OCI-LY7 (cell line): ENCODE results near the gene PPBP. TPM values are rescaled to one million over a fixed set of nuclear protein-coding genes. Genes with fewer than 3 reads are reported as not detected.

Experiments used
- BruUV-seq: library from RNA; stranded (reverse); fragments of 400-500 nt; replicated peaks from 2 replicates; lab custom pipeline; 2021; lab: Mats Ljungman, UMichigan
- CTCF ChIA-PET: fragments of 300-600 bp; sonication (Branson Sonifier 250); formaldehyde crosslinking; loops from one replicate; lab custom pipeline; 2022; ENCODE audit warnings: antibody characterized with exemption; ENCODE audit not compliant: unreplicated experiment; lab: Charles Lee
- POLR2A ChIA-PET: fragments of 300-600 bp; sonication (Branson Sonifier 250); formaldehyde crosslinking; loops from one replicate; lab custom pipeline; 2022; ENCODE audit warnings: antibody characterized with exemption; lab: Charles Lee
- DNase-seq: peaks from one replicate; pipeline ENCODE4 v3.0.0-alpha.2; 2015; ENCODE audit warnings: low spot score
- H2AFZ ChIP-seq: fragments of 200-600 bp; sonication (generic), shearing (Covaris generic); 2 replicates; pipeline ENCODE4 v1.6.1; 2014; ENCODE audit warnings: mild to moderate bottlenecking, antibody characterized with exemption, low read length, moderate library complexity
- H3K27ac ChIP-seq: fragments of 200-600 bp; sonication (generic); 2 replicates; pipeline ENCODE4 v1.5.1; 2014; ENCODE audit warnings: mixed run types, low read depth, mild to moderate bottlenecking, moderate library complexity, low read length, inconsistent platforms; ENCODE audit not compliant: poor library complexity, severe bottlenecking
- H3K36me3 ChIP-seq: fragments of 200-600 bp; sonication (generic); 2 replicates; pipeline ENCODE4 v1.6.1; 2014; ENCODE audit warnings: mild to moderate bottlenecking, antibody characterized with exemption, low read length, moderate library complexity, mixed read lengths; ENCODE audit not compliant: insufficient read depth
- H3K4me1 ChIP-seq: fragments of 200-600 bp; sonication (generic); 2 replicates; pipeline ENCODE4 v1.5.1; 2014; ENCODE audit warnings: mild to moderate bottlenecking, low read length; ENCODE audit not compliant: insufficient read depth, poor library complexity, severe bottlenecking
- H3K4me2 ChIP-seq: fragments of 200-600 bp; sonication (generic); 2 replicates; pipeline ENCODE4 v1.6.1; 2014; ENCODE audit warnings: mild to moderate bottlenecking, low read length
- H3K4me3 ChIP-seq: fragments of 200-600 bp; sonication (generic); 2 replicates; pipeline ENCODE4 v1.5.1; 2014; ENCODE audit warnings: mild to moderate bottlenecking, low read depth, low read length; ENCODE audit not compliant: poor library complexity, severe bottlenecking
- H3K79me2 ChIP-seq: fragments of 200-600 bp; sonication (generic); 2 replicates; pipeline ENCODE4 v1.6.1; 2016; ENCODE audit warnings: low read depth, mild to moderate bottlenecking, low read length, moderate library complexity, mixed read lengths; ENCODE audit not compliant: insufficient read depth
- H3K9me2 ChIP-seq: fragments of 200-600 bp; sonication (generic); 2 replicates; pipeline ENCODE4 v1.6.1; 2016; ENCODE audit warnings: mild to moderate bottlenecking, low read length, mixed read lengths; ENCODE audit not compliant: insufficient read depth
- H3K9me3 ChIP-seq: fragments of 200-600 bp; sonication (generic); 2 replicates; pipeline ENCODE4 v1.6.1; 2014; ENCODE audit warnings: mild to moderate bottlenecking, mixed run types, low read length, mixed read lengths
- H4K20me1 ChIP-seq: fragments of 200-600 bp; sonication (generic); 2 replicates; pipeline ENCODE4 v1.6.1; 2014; ENCODE audit warnings: mild to moderate bottlenecking, antibody characterized with exemption, low read length, moderate library complexity, mixed read lengths; ENCODE audit not compliant: insufficient read depth
- EZH2phosphoT487 ChIP-seq: fragments of 200-600 bp; sonication (generic); IDR thresholded peaks from 2 replicates; pipeline ENCODE4 v1.6.1; 2018; ENCODE audit warnings: low read depth, borderline replicate concordance, mild to moderate bottlenecking, mixed run types, antibody characterized with exemption, low read length, moderate library complexity, mixed read lengths
- intact Hi-C: fragments of 100-400 bp; cut with micrococcal nuclease; formaldehyde crosslinking; loops from one replicate; pipeline ENCODE4 v1.10.0; 2022; ENCODE audit not compliant: unreplicated experiment
- total RNA-seq, 2 experiments: library from RNA; depleted of rRNA in 1 of 2; stranded (reverse); fragments of >200 nt in 1 of 2; shearing (Covaris generic) in 1 of 2; gene quantifications; 2 replicates each; pipeline ENCODE4 v1.2.3, GENCODE V29; 2014 to 2022
- TF ChIP-seq, protein P1 (sequence below): fragments of 200-600 bp; sonication (generic); conservative IDR thresholded peaks from 2 replicates; pipeline ENCODE4 v1.5.1; 2014; ENCODE audit warnings: mild to moderate bottlenecking, antibody characterized with exemption, low read length, moderate library complexity, mixed read lengths

Gene PPBP
- total RNA-seq, 2 experiments from 2014 or later = not detected

- TF ChIP-seq, protein P1, sequence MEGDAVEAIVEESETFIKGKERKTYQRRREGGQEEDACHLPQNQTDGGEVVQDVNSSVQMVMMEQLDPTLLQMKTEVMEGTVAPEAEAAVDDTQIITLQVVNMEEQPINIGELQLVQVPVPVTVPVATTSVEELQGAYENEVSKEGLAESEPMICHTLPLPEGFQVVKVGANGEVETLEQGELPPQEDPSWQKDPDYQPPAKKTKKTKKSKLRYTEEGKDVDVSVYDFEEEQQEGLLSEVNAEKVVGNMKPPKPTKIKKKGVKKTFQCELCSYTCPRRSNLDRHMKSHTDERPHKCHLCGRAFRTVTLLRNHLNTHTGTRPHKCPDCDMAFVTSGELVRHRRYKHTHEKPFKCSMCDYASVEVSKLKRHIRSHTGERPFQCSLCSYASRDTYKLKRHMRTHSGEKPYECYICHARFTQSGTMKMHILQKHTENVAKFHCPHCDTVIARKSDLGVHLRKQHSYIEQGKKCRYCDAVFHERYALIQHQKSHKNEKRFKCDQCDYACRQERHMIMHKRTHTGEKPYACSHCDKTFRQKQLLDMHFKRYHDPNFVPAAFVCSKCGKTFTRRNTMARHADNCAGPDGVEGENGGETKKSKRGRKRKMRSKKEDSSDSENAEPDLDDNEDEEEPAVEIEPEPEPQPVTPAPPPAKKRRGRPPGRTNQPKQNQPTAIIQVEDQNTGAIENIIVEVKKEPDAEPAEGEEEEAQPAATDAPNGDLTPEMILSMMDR = no peak
- TF ChIP-seq EZH2phosphoT487 = no peak
- DNase-seq = no peak
- Histone ChIP-seq H2AFZ (no peak overlapping the region), H3K79me2 (no peaks in the 10 kb centered on the region), H3K36me3 (no peaks in the 10 kb centered on the region), H3K27ac (no peak overlapping the region), H3K4me1 (no peaks in the 10 kb centered on the region), H3K4me2 (no peak overlapping the region), H4K20me1 (no peaks in the 10 kb centered on the region), H3K4me3 (no peak overlapping the region), H3K9me2 (no peaks in the 10 kb centered on the region), H3K9me3 (no peaks in the 10 kb centered on the region)
- intact Hi-C loops = no loop called here
- POLR2A ChIA-PET = interaction anchor here (0.6 to 1.1 kb wide), 3 partner anchors 10 to 276 kb away, joined by 3 to 4 read pairs (median 4); no protein-coding TSS in a partner anchor
- CTCF ChIA-PET = no interaction called here
- BruUV-seq = no TSS peak
These were observed 39.7 kb downstream of the PPBP start for GRCh38 chr4:73948291-73948690.

DNA sequence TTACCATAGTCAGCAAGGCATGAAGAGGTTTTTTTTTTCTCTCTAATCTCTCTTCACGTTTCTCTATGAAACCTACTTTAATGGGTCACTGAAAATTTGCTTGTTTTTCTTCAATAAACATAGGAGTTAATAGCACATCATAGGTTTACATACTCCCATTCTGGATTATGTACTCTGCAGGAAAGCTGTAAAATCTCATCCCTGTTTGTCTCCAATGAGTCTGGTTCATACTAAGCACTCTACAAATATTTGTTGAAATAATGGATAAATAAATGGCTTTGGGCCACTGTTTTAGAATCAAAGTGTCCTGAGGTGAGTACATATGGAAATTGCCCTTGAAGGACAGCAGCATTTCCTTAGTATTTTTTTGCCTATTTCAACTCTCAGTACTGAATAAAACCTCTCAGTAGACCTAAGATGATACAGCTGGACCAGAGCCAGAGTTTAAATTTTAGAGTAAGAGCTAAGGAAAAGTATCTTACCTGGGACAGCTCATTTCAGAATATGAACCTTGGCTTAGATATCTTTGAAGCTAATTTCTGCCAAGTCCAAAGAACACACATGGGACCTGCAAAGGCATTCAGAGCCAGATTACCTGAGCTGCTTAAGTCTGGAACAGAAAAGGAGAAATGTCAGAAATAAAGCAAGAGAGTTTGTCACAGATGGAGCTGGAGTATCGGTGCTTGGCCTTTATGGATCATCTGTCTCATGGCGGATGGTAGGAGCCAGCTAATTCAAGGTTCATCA lies 40.6 kb downstream of the PPBP start:
- POLR2A ChIA-PET = interaction anchor here (0.6 to 1.0 kb wide), 4 partner anchors 9 to 584 kb away, joined by 3 to 4 read pairs (median 3); no protein-coding TSS in a partner anchor
- no TSS peak for BruUV-seq

More for the DNA sequence above, 40.6 kb downstream of the PPBP start:
- Histone ChIP-seq H3K9me2 (no peaks in the 10 kb centered on the region), H4K20me1 (no peaks in the 10 kb centered on the region), H3K27ac (no peak overlapping the region), H3K79me2 (no peaks in the 10 kb centered on the region), H3K4me3 (no peak overlapping the region), H3K4me1 (no peaks in the 10 kb centered on the region), H3K36me3 (no peaks in the 10 kb centered on the region), H2AFZ (no peak overlapping the region), H3K4me2 (no peak overlapping the region), H3K9me3 (no peaks in the 10 kb centered on the region)
- CTCF ChIA-PET = no interaction called here
- DNase-seq = no peak
- intact Hi-C loops = no loop called here
- TF ChIP-seq EZH2phosphoT487 = no peak
- TF ChIP-seq, protein P1 = no peak
